Urinary bladder (tissue), 4 donors: ENCODE results near the gene ORAI3. TPM values are rescaled to one million over a fixed set of nuclear protein-coding genes. Genes with fewer than 3 reads are reported as not detected.

Experiments
- DNase-seq: peaks from one replicate; pipeline ENCODE4 v3.0.0-alpha.2; 2015; ENCODE audit errors: extremely low spot score
- H3K27ac ChIP-seq: one replicate; pipeline ENCODE4 v1.5.1; 2013; ENCODE audit warnings: low read depth, mild to moderate bottlenecking, moderate library complexity
- H3K36me3 ChIP-seq: one replicate; pipeline ENCODE4 v1.6.1; 2013; ENCODE audit warnings: mild to moderate bottlenecking, moderate library complexity; ENCODE audit not compliant: insufficient read depth
- H3K4me1 ChIP-seq: one replicate; pipeline ENCODE4 v1.6.1; 2013; ENCODE audit warnings: mild to moderate bottlenecking, moderate library complexity; ENCODE audit not compliant: insufficient read depth
- H3K4me3 ChIP-seq: one replicate; pipeline ENCODE4 v1.5.1; 2013; ENCODE audit warnings: low read depth, low read length
- WGBS: extraction: QIAGEN DNeasy Blood & Tissue Kit; methylation state at CpG from one replicate; pipeline ENCODE4 v1.1.7; 2013; 5-methylcytosine and 5-hydroxymethylcytosine counted together
- polyA plus RNA-seq: library from polyadenylated mRNA; stranded (reverse); fragments of 200-250 nt; gene quantifications from one replicate; pipeline ENCODE4 v1.2.3, GENCODE V29; 2013
- total RNA-seq: library from RNA; depleted of rRNA; stranded (reverse); fragments of >200 nt; gene quantifications from one replicate; pipeline ENCODE4 v1.2.3, GENCODE V29; 2014
- donor health status: healthy with polysubstance abuse.
- donor health status: healthy.

The ORAI3 gene
- total and polyA plus RNA-seq, 2 donors: 16.7 to 39.7 TPM

DNA sequence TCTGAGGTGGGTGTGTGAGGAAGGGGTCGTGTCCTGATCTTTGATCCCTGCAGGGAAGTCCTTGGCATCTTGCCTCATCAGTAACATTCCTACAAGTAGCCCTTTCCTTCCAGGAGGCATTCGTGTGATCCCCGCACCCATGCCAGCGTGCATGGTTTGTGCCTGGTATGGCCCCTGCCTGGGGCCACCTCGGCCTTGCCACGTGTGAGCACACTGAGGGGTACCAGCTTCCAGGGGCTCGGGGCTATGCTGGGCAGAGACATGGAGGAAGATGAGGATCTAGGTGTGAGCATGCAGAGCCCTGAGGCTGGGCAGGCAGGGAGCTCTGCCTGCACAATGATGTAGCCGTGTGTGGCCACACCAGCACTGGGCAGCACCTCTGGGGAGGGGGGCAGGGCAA lies 42.2 kb downstream of the ORAI3 start:
- Histone ChIP-seq H3K4me3 (no peak overlapping the region), H3K4me1 (no peaks in the 10 kb centered on the region), H3K36me3 (no peaks in the 10 kb centered on the region), H3K27ac (no peak overlapping the region)
- DNase-seq: no peak
- 82% methylated on average over 8 of the region's 8 CpGs for WGBS

- no peaks in the 10 kb centered on the region for H3K36me3 ChIP-seq
- WGBS: 87% methylated on average over 21 of the region's 21 CpGs
- H3K4me3 ChIP-seq: no peak overlapping the region
- no peaks in the 10 kb centered on the region for H3K4me1 ChIP-seq
- no peak overlapping the region for H3K27ac ChIP-seq
- no peak for DNase-seq
These were observed 43.5 kb downstream of the ORAI3 start for GRCh38 chr16:30992276-30992780.

DNA sequence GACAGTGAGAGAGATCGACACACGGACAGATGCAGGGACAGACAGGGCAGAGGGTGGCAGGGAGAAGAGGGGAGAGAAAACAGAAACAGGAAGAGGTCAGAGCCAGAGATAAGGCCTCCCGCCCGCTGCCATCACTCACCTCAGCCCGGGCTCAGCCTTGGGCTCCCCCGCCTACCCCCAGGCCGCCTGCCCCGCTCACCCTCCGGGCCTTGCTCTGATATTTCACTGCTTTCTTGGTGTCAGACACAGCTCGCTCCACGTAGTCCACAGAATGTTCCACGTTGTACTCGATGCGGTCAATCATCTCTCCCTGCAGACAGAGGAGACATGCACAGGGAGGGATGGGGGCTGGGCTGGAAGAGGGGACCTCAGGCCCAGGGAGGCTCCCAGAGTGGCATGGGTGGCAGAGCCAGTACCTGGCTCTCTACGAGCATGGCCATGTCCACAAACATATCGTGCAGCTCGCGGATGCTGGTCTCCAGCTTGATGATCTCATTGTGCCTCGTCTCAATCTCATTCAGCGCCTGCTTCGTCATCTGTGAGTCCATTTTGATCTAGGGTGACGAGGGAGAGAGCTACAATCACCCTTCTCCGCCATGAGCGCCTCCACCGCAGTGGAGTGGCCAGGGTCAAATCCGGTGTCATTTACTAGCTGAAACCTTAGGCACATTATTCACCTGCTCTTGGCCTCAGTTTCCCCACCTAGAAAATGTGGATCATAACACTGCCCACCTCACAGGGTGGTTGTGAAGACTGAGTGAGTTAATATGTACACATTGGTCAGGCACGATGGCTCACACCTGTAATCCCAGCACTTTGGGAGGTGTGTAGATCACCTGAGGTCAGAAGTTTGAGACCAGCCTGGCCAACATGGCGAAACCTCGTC lies 44.3 kb downstream of the ORAI3 start:
- H3K4me3 ChIP-seq: no peak overlapping the region
- no peaks in the 10 kb centered on the region for H3K4me1 ChIP-seq
- no peaks in the 10 kb centered on the region for H3K36me3 ChIP-seq
- DNase-seq: no peak
- H3K27ac ChIP-seq: no peak overlapping the region
- WGBS: 85% methylated on average over 29 of the region's 29 CpGs

DNA sequence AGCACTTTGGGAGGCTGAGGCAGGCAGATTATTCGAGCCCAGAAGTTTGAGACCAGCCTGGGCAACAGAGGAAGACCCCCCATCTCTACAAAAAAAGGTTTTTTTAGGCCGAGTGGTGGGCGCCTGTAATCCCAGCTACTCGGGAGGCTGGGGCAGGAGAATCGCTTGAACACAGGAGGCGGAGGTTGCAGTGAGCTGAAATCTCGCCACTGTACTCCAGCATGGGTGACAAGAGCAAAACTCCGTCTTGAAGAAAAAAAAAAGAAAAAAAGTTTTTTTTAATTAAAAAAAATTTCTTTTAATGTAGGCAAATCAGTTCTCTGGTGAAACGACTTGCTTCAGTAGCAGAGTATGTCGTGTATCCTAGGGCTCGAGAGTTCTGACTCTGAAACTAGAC lies 47.1 kb downstream of the ORAI3 start:
- no peak overlapping the region for H3K27ac ChIP-seq
- no peaks in the 10 kb centered on the region for H3K36me3 ChIP-seq
- H3K4me1 ChIP-seq: no peaks in the 10 kb centered on the region
- DNase-seq: no peak
- WGBS: 86% methylated on average over 11 of the region's 11 CpGs
- H3K4me3 ChIP-seq: no peak overlapping the region

DNA sequence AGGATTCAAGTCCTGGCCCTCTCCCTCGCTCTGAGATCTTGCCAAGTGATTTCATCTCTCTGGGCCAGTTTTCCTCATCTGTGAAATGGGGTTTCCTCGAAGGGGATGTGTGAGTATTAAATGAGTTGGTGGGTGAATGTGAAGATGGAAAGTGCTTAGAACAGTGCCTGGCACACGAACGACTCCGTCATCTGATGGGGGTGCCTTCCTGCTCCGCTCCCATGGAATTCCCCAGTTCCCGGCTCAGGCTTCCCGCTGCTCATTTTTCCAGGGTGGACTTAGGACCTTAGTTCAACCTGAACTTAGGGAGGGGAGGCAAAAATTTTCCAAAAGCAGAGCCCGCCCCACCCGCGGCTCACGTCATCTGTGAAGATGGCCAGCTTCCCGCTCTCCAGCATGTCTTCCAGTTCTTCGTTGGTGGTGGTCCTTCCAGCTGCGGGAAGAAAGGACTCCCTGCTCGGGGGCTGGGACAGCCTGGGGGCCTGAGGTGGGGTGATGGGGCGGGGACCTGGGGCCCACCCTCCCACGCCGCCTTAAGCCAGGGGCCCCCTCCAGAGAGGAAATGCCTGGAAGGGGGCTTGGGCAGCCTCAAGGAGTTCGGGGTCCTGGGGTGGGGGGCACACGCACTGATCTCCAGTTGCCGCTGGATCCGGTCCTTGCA lies 47.6 kb downstream of the ORAI3 start:
- H3K4me1 ChIP-seq: no peaks in the 10 kb centered on the region
- 29% methylated on average over 23 of the region's 23 CpGs for WGBS
- H3K27ac ChIP-seq: no peak overlapping the region
- peak overlapping the region; percentile 49 for H3K4me3 ChIP-seq
- no peak for DNase-seq
- H3K36me3 ChIP-seq: no peaks in the 10 kb centered on the region

- H3K4me1 ChIP-seq: no peaks in the 10 kb centered on the region
- WGBS: 4% methylated on average over 60 of the region's 60 CpGs
- H3K4me3 ChIP-seq: peak overlapping the region; percentile 49
- H3K27ac ChIP-seq: no peak overlapping the region
- no peak for DNase-seq
- no peaks in the 10 kb centered on the region for H3K36me3 ChIP-seq
These were observed 48.3 kb downstream of the ORAI3 start for GRCh38 chr16:30996985-30997724.

GRCh38 chr16:30997725-30998711 lies 49.1 kb downstream of the ORAI3 start:
- WGBS: 65% methylated on average over 21 of the region's 21 CpGs
- Histone ChIP-seq H3K36me3 (no peaks in the 10 kb centered on the region), H3K4me1 (no peaks in the 10 kb centered on the region), H3K27ac (no peak overlapping the region), H3K4me3 (peak overlapping the region; percentile 49)
- no peak for DNase-seq

GRCh38 chr16:30998852-30999761 lies 50.2 kb downstream of the ORAI3 start:
- WGBS: 72% methylated on average over 6 of the region's 6 CpGs
- no peak for DNase-seq
- no peaks in the 10 kb centered on the region for H3K36me3 ChIP-seq

GRCh38 chr16:31000671-31001382 lies 52.0 kb downstream of the ORAI3 start:
- Histone ChIP-seq H3K36me3 (no peaks in the 10 kb centered on the region), H3K4me3 (no peak overlapping the region), H3K27ac (no peak overlapping the region), H3K4me1 (no peaks in the 10 kb centered on the region)
- no peak for DNase-seq
- whole genome bisulfite sequencing: 90% methylated on average over 19 of the region's 19 CpGs

More at GRCh38 chr16:30998852-30999761, 50.2 kb downstream of the ORAI3 start:
- H3K4me3 ChIP-seq: no peak overlapping the region
- no peak overlapping the region for H3K27ac ChIP-seq
- H3K4me1 ChIP-seq: no peaks in the 10 kb centered on the region

DNA sequence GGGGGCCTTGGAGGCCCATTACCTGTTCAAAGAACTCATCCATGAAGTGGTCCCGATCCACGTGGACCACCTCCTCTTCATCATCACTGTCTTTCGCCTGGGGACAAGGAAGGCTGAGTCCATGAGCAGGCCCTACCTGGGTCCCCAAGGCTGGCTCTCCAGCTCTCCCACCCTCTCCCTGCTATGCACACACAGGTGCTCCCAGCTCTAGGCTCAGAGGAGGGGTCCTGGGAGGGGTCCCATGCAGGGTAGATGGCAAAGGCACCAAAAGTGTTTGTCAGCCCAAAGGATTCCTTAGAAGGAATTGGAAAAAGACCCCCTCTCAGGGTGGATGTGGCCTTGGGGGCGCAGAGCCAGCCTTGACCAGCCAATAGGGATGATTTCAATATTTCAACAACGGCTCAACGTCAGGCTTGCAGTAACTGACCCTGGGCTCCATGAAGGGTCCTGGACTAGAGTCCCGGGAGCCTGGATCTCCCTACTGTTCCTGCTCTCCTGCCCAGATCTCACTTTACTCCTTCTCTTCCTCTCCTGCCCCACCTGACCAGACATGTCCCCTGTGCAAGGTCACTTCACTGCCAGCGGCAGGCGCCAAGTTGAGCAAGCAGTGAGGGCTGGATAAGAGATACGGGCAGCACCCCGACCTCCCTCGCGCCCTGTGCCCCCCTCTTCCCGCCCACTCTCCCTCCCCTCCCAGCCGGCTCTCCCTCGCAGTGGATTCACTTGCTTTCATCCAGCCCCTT lies 52.8 kb downstream of the ORAI3 start:
- no peaks in the 10 kb centered on the region for H3K36me3 ChIP-seq
- no peak overlapping the region for H3K4me3 ChIP-seq
- H3K4me1 ChIP-seq: no peaks in the 10 kb centered on the region
- DNase-seq: no peak
- H3K27ac ChIP-seq: no peak overlapping the region
- 65% methylated on average over 16 of the region's 16 CpGs for whole genome bisulfite sequencing

GRCh38 chr16:31002250-31002700 lies 53.4 kb downstream of the ORAI3 start:
- no peak overlapping the region for H3K27ac ChIP-seq
- H3K4me3 ChIP-seq: no peak overlapping the region
- DNase-seq: no peak
- no peaks in the 10 kb centered on the region for H3K4me1 ChIP-seq
- 68% methylated on average over 10 of the region's 10 CpGs for WGBS
- H3K36me3 ChIP-seq: no peaks in the 10 kb centered on the region
